GM19324 (cell line): ENCODE results near the gene RGS2.
A peak's percentile ranks its signal among the peaks of the same experiment; 100 is the strongest.

Experiments used
- ATAC-seq: cut with Tn5 transposase; IDR thresholded peaks from one replicate; pipeline ENCODE4 v1.9.1; 2021; ENCODE audit warnings: mild to moderate bottlenecking, moderate library complexity; ENCODE audit not compliant: unreplicated experiment, low FRiP score

RGS2 gene

GRCh38 chr1:192826791-192827546 is 18.1 kb downstream of the RGS2 start:
- peak; percentile 97 for ATAC-seq

DNA sequence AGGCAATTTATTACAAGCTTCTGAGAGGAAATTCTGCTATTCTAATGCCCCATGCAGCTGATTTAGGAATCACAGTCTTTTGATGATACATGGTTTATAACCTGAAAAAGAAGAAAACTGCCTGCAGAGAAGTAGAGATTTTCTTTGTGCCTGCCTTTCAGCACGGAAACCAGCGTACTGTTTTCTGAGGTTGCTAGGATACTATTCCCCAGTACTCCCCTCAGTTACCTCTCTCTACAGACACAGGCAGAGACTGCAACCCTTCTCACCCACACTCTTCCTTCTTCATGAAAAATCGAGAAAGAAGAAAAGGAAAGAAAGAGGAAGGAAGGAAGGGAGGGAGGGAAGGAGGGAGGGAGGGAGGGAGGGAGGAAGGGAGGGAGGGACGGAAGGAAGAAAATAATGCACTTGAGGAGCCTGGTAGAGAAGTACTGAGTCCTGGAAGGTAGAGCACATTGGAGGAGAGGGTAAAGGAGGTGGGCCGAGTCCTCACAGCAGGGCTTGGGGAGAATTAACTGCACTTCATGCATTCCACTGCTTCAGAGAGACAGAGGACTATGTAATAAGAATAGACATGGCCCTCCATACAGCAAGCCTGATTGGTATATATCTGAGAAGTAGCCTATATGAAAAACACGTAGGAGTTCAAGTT is 21.9 kb downstream of the RGS2 start:
- no peak for ATAC-seq

GRCh38 chr1:192831706-192832355 is 23.0 kb downstream of the RGS2 start:
- ATAC-seq = no peak

GRCh38 chr1:192832492-192832891 is 23.7 kb downstream of the RGS2 start:
- no peak for ATAC-seq

DNA sequence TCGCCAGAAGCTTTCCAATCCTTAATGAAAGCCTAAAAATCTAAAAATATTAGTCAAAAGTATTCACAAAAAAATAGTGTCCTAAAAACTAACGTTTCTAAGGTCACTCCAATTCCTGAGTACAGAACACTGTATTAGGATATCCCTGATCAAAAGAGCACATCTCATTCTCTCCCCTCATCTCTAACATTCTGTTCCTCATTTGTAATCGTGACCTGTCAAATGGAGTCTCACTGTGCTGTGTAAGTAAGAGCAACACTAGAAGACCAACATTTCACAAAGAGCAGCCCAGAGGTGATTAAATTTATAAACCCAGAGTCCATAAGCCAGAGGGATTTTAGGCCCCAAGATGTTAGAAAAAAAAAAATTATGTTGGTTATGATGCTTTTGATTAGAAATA is 26.3 kb downstream of the RGS2 start:
- no peak for ATAC-seq

DNA sequence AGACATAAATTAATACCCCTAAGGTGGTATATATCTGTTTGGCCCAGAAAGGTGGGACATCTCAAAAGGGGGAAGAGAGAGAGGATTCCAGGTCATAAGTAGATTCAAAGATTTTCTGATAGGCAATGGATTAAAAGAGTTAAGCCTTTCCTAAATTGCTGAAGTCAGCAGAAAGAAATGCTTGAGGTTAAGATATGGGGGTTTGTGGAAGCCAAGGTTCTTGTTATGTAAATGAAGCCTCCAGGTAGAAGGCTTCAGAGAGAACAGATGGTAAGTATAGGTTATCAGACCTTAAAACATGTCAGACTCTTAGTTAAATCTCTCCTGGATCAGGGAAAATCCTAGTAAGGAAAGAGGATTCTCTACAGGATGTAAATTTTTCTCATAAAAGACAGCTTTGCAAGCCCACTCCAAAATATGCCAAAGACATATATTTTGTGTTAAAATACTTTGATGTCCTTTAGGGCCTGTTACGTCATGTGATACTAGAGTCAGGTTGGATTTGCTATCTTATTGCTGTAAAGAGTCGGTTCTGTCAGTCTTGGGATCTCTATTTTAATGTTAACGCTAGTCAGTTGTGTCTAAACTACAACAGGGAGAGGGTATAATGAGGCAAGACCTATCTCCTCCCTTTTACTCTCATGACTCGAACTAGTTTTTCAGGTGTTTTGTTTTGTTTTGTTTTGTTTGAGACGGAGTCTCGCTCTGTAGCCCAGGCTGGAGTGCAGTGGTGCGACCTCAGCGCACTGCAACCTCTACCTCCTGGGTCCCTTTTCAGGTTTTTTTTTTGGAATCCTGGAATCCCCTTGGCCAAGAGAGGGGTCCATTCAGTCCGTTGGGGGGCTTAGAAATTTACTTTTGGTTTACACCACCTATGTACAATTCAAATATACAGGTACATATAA is 30.6 kb downstream of the RGS2 start:
- no peak for ATAC-seq

DNA sequence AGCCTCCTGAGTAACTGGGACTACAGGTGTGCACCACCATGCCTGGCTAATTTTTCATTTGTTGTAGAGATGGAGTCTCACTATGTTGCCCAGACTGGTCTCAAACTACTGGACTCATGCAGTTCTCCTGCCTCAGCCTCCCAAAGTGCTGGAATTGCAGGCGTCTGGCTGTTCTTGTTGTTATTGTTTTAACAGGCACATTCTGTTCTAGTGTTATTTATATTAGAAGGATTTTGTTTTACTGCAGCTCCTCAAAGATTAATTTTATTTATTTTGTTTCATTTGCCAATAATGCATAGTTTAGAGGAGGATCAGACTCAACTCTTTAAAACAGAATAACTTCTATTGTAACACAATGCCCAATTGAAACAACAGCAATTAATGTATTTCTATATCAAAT is 35.5 kb downstream of the RGS2 start:
- no peak for ATAC-seq

- ATAC-seq = no peak
These were observed 38.1 kb downstream of the RGS2 start for GRCh38 chr1:192846950-192847349.

DNA sequence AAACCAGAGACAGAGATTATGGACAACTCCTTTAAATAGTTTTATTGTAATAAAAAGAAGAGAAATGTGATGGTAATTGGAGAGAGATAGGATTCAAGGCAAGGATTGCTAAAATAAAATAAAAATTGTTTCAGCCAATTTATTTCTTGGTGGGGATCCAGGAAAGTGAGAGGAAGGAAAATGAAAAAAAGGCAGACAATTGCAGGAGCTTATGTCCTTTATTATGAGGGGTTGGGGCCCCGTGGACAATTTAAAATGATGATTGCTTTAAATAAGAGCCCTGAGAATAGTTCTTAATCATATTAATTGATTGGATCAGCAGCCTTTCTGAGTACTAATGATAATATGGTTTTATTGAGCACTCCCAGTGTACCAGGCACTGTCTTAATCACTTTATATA is 40.2 kb downstream of the RGS2 start:
- ATAC-seq = no peak

GRCh38 chr1:192849442-192849841 is 40.6 kb downstream of the RGS2 start:
- no peak for ATAC-seq

DNA sequence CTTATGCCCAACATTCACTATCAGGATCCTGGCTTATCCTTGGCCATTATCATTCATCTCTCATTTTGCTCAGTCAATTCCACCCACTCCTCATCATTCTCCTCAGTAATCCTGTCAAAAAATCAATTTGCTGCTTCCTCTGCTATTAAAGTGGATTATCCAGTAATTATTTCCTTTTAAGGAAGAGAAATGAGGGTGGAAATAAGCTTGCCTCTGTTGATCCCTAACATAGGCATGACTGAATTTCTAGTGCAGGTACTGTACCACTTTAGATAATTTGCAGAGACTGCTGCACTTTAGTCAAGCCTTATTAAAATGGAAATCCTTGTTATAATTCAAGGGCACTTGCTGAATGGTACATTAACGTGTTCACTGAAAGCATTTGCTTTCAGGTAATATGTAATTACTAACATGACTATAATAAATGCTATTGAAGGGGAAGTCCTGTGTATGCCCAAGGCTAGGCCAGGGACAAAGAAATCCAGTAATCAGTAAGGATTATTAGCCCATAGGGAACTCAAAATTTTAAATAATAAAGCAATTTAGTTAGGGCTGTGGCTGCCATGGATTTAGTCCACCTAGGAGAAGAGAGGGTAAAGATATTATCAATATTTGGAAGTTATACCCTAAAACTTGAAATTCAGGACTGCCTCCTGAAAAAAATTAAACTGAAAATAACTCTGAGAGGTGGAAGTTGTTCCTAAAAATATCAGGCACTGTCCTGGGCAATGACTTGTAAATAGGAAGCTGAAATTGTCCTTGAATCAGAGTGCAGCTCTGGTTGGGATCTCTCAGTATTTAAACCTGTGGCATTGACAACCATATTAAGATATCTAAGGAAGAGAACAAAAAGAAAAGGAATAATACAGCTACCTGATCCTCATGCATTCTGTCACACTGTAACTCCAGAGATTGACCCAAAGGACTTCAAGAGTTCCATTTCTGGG is 43.4 kb downstream of the RGS2 start:
- no peak for ATAC-seq

DNA sequence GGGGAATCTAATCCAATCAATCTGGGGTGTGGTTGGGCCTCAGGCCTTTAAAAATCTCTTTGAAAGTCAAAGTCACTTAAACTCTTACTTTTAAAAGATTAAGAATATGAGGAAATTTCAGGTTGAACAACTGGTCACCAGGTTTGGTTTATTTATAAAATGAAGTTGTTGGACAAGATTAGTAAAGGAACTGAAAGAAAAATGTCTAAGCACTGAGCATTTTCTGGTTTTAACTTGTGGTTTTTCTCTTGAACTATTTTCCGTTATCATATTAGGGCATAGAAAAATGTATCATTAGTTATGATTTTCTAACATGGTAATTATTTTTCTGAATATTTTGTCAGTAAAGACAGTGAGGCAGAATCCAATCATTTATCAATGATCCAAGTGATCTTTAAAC is 49.6 kb downstream of the RGS2 start:
- no peak for ATAC-seq

GRCh38 chr1:192859808-192860207 is 51.0 kb downstream of the RGS2 start:
- no peak for ATAC-seq

DNA sequence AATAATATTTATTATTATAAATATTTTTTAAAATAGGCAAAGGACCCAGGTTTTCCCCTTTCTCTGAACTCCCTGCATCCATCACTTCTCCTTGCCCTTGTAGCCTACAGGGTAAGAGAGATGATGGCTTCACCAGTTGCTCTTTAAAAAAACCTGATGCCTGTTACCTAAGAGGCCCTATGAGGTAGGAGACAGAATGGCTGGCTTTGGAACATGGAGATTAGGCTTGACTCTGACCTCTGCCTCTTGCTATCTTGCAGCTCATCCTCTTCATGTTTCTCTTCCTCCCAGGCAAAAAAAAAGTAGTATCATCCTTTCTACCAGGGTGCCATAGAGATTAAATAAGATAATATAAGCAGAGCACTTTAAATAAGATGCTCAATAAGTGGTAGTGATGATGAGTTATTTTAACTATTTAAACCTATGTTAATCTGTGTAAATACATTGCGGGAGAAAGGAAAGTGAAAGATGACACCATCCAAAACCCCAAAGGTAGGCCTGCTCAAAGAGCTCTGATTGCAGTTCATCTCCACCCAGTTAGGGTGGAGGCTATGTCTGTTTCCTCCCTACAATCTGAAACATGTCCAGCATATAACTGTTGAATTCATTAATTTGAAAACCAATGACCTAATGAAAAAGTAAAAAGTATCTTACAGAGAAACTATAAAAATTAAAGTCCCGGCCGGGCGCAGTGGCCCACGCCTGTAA is 51.8 kb downstream of the RGS2 start:
- ATAC-seq = no peak

GRCh38 chr1:192861860-192862259 is 53.0 kb downstream of the RGS2 start:
- ATAC-seq = no peak
